ENCODE measurements around the gene ANKS3. TPM values are rescaled to one million over a fixed set of nuclear protein-coding genes. Genes with fewer than 3 reads are reported as not detected.

The ANKS3 gene
- total RNA-seq, 4 donors from 2014 or later = 29.3 to 58.8 (median 51.8) TPM

DNA sequence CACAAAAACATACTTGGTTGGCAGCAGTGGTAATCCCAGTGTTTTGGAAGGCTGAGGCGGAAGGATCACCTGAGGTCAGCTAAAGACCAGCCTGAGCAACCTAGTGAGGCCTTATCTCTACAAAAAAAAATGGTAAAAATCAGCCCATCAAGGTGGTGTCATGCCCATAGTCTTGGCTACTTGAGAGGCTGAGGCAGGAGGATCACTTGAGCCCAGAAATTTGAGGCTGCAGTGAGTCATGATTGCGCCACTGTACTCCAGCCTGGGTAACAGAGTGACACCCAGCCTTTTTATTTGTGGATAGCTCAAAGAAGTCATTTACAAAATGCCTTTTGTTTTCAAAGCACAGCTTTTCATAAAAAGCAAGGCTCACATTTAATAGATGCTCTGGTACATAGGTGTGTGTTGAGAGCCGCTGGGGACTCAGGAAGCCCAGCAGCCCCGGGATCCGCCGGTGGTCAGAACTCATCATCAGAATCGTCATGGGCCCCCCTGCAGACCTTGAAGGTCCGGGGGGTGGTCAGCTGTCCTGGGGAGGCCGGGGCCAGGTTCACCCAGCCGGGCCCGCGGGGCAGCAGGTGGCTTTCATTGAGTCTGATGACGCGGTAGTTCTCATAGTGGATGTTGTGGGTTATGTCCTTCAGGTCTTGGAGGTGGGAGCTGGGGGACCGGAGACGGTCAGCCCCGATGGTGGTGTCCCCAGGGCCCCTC is 43.4 kb upstream of the ANKS3 start:
- Histone ChIP-seq H3K27me3 (no peaks in the 10 kb centered on the region), H3K4me1 (no peaks in the 10 kb centered on the region), H3K4me3 (no peak overlapping the region), H3K27ac (no peak overlapping the region), H3K9me3 (no peaks in the 10 kb centered on the region), H3K36me3 (no peaks in the 10 kb centered on the region)
- no peak for TF ChIP-seq EP300 (IDR thresholded peaks at IDR 0.05)
- no peak for TF ChIP-seq POLR2A (IDR thresholded peaks at IDR 0.05)
- TF ChIP-seq, protein P1, sequence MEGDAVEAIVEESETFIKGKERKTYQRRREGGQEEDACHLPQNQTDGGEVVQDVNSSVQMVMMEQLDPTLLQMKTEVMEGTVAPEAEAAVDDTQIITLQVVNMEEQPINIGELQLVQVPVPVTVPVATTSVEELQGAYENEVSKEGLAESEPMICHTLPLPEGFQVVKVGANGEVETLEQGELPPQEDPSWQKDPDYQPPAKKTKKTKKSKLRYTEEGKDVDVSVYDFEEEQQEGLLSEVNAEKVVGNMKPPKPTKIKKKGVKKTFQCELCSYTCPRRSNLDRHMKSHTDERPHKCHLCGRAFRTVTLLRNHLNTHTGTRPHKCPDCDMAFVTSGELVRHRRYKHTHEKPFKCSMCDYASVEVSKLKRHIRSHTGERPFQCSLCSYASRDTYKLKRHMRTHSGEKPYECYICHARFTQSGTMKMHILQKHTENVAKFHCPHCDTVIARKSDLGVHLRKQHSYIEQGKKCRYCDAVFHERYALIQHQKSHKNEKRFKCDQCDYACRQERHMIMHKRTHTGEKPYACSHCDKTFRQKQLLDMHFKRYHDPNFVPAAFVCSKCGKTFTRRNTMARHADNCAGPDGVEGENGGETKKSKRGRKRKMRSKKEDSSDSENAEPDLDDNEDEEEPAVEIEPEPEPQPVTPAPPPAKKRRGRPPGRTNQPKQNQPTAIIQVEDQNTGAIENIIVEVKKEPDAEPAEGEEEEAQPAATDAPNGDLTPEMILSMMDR (IDR thresholded peaks at IDR 0.05) = no peak
- DNase-seq (ENCODE audit: low spot score in 2 of 2) = no peak
- WGBS, 2 donors = 78 to 85% methylated on average over 12 to 17 of the region's 17 CpGs

- TF ChIP-seq, protein P1 (IDR thresholded peaks at IDR 0.05) = no peak
- no peak for TF ChIP-seq POLR2A (IDR thresholded peaks at IDR 0.05)
- no peak for TF ChIP-seq EP300 (IDR thresholded peaks at IDR 0.05)
- Histone ChIP-seq H3K27ac (no peak overlapping the region), H3K4me3 (no peak overlapping the region), H3K36me3 (no peaks in the 10 kb centered on the region), H3K4me1 (no peaks in the 10 kb centered on the region), H3K9me3 (no peaks in the 10 kb centered on the region), H3K27me3 (no peaks in the 10 kb centered on the region)
- DNase-seq (ENCODE audit: low spot score in 2 of 2) = no peak
- WGBS, 2 donors = 89 to 93% methylated on average over 2 of the region's 2 CpGs
Observed at GRCh38 chr16:4776141-4776705, 42.2 kb upstream of the ANKS3 start.

DNA sequence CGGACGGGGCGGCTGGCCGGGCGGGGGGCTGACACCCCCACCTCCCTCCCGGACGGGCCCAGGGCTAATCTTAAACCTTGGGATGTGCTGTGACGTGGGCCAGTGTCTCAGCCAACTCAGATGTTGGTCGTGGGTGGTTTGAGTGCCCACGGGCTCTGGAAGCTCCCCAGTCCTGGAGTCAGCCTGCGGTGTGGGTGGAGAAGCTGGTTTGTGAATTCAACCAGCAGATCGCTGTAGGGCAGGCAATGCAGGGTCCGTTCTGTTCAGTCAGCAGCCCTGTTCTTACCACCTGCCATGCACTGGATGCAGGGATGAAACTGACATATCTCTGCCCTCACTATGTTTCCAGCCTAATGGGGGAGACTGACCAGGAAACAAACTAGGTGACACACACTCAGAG is 40.9 kb upstream of the ANKS3 start:
- 71 to 81% methylated on average over 5 to 10 of the region's 13 CpGs for WGBS, 2 donors
- no peak overlapping the region for H3K27ac ChIP-seq
- no peaks in the 10 kb centered on the region for H3K36me3 ChIP-seq
- TF ChIP-seq EP300 (IDR thresholded peaks at IDR 0.05) = no peak
- TF ChIP-seq, protein P1 (IDR thresholded peaks at IDR 0.05) = no peak
- no peak for TF ChIP-seq POLR2A (IDR thresholded peaks at IDR 0.05)
- no peaks in the 10 kb centered on the region for H3K9me3 ChIP-seq
- no peak for DNase-seq (ENCODE audit: low spot score in 2 of 2)
- H3K27me3 ChIP-seq = no peaks in the 10 kb centered on the region
- H3K4me1 ChIP-seq = no peaks in the 10 kb centered on the region
- no peak overlapping the region for H3K4me3 ChIP-seq

- 88% methylated on average over 5 of the region's 5 CpGs for WGBS, 2 donors
- no peaks in the 10 kb centered on the region for H3K9me3 ChIP-seq
- no peak for DNase-seq (ENCODE audit: low spot score in 2 of 2)
- no peaks in the 10 kb centered on the region for H3K36me3 ChIP-seq
- TF ChIP-seq EP300 (IDR thresholded peaks at IDR 0.05) = no peak
- TF ChIP-seq, protein P1 (IDR thresholded peaks at IDR 0.05) = no peak
- TF ChIP-seq POLR2A (IDR thresholded peaks at IDR 0.05) = no peak
- no peak overlapping the region for H3K27ac ChIP-seq
- peaks cover 0 to 15% (median 7%) of the 10 kb centered on the region in 4 donors for H3K4me1 ChIP-seq
- H3K4me3 ChIP-seq = no peak overlapping the region
- no peaks in the 10 kb centered on the region for H3K27me3 ChIP-seq
Observed at GRCh38 chr16:4772351-4772750, 38.3 kb upstream of the ANKS3 start.

DNA sequence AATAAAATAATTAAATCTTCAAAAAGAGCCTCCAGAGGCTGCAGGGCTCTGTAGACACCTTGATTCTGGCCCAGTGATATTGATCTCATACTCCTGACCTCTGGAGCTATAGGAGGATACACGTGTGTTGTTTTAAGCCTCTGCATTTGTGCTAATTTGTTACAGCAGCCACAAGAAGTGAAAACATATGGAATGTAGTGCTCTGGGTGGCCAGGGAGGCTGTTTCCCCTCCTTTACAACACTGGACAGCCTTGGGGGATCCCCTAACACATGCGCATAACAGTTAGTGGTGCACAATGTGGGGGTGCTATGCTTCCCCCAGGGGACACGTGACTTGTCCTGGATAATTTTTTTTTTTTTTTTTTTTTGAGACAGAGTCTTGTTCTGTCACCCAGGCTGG is 37.6 kb upstream of the ANKS3 start:
- Histone ChIP-seq H3K27me3 (no peaks in the 10 kb centered on the region), H3K4me1 (peaks cover 0 to 17% (median 8%) of the 10 kb centered on the region in 4 donors), H3K4me3 (no peak overlapping the region), H3K9me3 (no peaks in the 10 kb centered on the region), H3K27ac (no peak overlapping the region), H3K36me3 (no peaks in the 10 kb centered on the region)
- DNase-seq (ENCODE audit: low spot score in 2 of 2) = no peak
- WGBS, 2 donors = 46 to 48% methylated on average over 3 of the region's 3 CpGs
- TF ChIP-seq POLR2A (IDR thresholded peaks at IDR 0.05) (no peak), EP300 (IDR thresholded peaks at IDR 0.05) (no peak)
- TF ChIP-seq, protein P1 (IDR thresholded peaks at IDR 0.05) = no peak
